ENCODE data around the gene SOCS2.

Gene SOCS2, protein sequence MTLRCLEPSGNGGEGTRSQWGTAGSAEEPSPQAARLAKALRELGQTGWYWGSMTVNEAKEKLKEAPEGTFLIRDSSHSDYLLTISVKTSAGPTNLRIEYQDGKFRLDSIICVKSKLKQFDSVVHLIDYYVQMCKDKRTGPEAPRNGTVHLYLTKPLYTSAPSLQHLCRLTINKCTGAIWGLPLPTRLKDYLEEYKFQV

DNA sequence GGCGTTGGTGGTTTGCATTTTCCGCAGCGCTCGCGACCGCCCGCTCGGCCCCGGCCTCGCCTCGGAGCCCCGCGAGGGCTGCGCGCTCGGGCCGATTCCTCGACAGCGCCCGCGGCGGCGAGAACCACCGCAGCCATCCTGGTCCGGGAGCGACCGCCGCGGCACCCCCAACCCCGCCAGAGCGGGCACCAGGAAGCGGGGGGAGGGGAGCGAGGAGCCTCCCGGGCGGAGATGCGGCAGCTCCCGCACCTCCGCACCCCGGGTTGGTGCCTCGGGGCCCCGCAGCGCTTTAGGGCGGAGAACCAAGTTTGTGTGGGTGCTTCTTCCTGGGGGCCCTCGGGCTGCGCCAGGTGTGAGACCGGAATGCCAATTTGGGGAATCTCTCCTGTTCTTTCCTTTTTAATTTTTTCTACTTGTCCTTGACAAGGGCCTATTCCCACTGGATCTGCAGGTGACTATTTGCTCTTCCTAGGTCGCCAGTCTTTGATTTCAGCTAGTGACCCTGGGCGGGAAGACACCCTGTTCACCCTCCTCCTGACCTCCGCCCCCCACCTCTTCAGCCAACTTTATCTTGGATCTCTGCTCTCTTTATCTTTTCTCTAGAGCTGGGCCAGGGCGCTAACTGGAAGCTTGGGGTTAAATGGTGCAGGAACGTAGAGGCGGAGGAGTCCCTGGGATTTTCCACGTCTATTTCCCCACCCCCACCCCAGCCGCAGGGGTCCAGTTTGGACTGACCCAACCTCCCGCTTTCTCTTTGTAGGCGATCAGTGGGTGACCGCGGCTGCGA is at the start of gene SOCS2:
TSS of gene SOCS2 (plus strand) at position 751 of the 787 bp plus-strand sequence. CDS start 223 bp downstream, outside the sequence.
- TF ChIP-seq, protein P1, sequence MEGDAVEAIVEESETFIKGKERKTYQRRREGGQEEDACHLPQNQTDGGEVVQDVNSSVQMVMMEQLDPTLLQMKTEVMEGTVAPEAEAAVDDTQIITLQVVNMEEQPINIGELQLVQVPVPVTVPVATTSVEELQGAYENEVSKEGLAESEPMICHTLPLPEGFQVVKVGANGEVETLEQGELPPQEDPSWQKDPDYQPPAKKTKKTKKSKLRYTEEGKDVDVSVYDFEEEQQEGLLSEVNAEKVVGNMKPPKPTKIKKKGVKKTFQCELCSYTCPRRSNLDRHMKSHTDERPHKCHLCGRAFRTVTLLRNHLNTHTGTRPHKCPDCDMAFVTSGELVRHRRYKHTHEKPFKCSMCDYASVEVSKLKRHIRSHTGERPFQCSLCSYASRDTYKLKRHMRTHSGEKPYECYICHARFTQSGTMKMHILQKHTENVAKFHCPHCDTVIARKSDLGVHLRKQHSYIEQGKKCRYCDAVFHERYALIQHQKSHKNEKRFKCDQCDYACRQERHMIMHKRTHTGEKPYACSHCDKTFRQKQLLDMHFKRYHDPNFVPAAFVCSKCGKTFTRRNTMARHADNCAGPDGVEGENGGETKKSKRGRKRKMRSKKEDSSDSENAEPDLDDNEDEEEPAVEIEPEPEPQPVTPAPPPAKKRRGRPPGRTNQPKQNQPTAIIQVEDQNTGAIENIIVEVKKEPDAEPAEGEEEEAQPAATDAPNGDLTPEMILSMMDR (IDR thresholded peaks at IDR 0.05; ENCODE audit: low read depth, low read length), result no peak
- DNase-seq (ENCODE audit: low read depth, low spot score), result no peak
- H3K4me3 ChIP-seq (ENCODE audit: low read depth, low read length), result peak within 1 kb of the TSS; percentile 64
- in situ Hi-C loops (cut with HindIII; ENCODE audit: low sequenced_read_pairs), result no loop called here

DNA sequence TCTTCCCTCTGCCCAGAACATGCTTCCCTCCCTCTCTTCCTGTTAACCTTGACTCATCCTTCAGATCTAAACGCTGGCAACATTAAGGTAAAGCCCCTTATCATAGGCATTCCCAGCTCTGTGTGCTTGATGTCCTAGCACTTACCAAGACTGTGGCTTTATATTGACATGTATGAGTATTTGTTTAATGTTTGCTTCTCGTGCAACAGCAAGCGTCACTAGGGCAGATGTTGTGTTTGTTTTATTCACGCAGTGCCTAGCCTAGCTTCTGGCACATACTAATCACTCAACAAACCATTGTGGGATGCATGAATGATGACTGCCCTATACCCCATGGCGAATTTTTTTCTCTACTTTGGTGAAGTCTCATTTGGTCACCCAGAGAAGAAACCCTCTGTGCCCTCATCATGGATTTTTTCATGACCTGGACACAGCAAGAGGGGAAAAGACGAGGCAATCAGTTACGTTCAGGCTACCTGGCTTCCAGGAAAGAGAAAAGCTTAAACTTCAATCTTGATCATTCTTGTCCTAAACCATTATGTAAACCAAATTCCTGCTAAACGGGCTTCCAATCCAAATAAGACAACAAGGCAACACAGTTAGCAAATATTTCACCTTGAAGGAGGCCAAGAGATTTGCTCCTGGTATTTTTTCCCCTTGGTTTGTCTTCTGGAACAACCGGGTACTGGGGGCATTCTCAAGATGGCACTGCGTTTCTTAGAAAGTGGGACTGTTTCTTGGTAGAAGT is 47.9 kb upstream of the SOCS2 start:
- in situ Hi-C loops (cut with HindIII; ENCODE audit: low sequenced_read_pairs), result no loop called here
- no peak for DNase-seq (ENCODE audit: low read depth, low spot score)
- TF ChIP-seq, protein P1 (IDR thresholded peaks at IDR 0.05; ENCODE audit: low read depth, low read length), result no peak
- H3K4me3 ChIP-seq (ENCODE audit: low read depth, low read length), result no peak overlapping the region

DNA sequence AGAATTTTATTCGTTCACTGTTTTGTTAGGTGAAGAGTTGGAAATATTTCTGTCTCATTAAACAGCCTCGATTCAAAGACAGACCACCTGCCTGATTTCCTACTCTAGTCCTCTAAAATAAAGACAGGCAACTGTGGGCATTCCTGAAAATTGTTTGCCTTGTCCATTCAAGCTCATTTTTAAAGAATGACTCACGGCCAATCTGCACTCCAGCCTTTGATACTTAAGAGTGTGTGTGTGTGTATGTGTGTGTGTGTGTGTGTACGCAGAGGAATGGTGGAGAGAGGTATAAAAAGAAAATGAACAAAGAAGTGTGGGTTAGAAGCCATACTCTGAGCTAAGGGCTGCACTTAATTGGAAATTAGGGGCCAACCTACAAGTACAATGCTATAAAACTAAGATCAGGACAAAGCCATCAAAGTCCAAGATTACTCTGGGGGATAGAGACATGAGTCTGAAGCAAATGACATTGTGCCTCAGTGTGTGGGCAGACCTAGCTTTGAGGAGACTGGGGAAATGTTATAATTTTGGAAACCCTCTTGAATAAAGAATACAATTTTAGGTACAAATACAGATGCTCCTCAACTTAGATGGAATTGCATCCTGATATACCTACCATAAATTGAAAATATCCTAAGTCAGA is 45.6 kb upstream of the SOCS2 start:
- H3K4me3 ChIP-seq (ENCODE audit: low read depth, low read length), result no peak overlapping the region
- TF ChIP-seq, protein P1 (IDR thresholded peaks at IDR 0.05; ENCODE audit: low read depth, low read length), result no peak
- in situ Hi-C loops (cut with HindIII; ENCODE audit: low sequenced_read_pairs), result no loop called here
- peak; percentile 91 for DNase-seq (ENCODE audit: low read depth, low spot score)

DNA sequence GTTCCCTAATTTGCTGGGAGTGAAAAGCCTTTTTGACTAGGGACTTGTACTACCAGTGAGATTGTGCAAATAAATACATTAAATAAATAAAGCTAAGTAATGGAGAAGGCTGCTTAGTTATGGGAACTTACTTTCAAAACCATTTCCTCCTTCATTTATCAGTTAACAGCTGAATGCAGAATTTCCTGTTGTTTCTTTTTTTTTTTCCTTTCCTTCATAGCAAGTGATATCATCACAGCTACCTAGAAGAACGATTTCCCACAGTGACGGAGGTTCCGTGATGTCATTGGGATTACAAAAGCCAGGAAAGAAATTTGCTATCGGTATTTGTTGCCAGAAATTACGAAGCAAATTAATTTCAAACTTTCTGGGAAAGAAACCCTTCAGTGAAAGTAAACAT is 42.1 kb upstream of the SOCS2 start:
- in situ Hi-C loops (cut with HindIII; ENCODE audit: low sequenced_read_pairs), result no loop called here

DNA sequence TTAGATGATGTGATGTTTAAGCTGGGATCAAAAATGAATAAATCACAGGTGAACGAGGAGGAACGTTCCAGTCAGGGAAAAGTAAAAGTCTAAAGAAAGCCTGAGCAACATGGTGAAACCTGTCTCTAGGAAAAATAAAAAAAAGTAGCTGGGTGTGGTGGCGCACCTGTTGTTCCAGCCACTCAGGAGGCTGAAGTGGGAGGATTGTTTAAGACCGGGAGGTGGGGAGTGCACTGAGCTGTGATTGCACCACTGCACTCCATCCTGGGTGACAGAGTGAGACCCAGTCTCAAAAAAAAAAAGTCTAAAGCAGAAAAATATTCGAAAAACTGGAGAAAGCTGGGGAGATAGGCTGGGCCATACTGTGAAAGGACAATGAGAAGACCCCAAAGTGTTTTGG is 39.2 kb upstream of the SOCS2 start:
- DNase-seq (ENCODE audit: low read depth, low spot score), result no peak
- no peak overlapping the region for H3K4me3 ChIP-seq (ENCODE audit: low read depth, low read length)
- TF ChIP-seq, protein P1 (IDR thresholded peaks at IDR 0.05; ENCODE audit: low read depth, low read length), result no peak
- in situ Hi-C loops (cut with HindIII; ENCODE audit: low sequenced_read_pairs), result no loop called here

More for the DNA sequence above, 42.1 kb upstream of the SOCS2 start:
- no peak for DNase-seq (ENCODE audit: low read depth, low spot score)
- TF ChIP-seq, protein P1 (IDR thresholded peaks at IDR 0.05; ENCODE audit: low read depth, low read length), result no peak
- no peak overlapping the region for H3K4me3 ChIP-seq (ENCODE audit: low read depth, low read length)

DNA sequence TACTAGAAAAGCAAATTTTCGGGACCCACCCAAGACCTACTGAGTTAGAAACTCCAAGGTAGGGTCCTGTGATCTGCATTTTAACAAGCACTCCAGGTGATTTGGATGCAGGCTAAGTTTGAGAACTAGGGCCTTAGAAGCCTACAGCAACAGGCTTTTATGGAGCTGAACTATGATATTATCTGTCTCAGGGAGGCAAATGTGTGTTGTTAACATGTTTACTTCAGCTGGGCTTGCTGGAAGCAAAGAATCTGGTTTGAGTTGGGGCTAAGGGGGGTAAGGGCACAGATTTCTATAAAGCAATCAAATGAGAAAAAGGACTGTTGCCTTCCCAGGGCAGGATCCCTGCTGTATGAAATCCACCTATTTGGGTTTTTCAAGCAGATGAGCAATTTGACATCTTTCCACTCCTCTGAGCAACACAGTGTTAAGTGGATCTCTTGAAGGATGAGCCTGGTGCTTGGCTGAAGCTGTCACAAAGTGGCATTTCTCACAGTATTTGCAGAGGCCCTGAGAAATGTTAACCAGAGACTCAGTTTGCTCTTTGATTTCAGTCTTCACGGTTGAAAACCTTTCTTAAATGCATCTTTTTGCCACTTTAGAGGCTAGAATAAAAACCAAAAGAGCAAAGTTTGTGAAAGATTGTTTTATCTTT is 36.2 kb upstream of the SOCS2 start:
- DNase-seq (ENCODE audit: low read depth, low spot score), result no peak
- in situ Hi-C loops (cut with HindIII; ENCODE audit: low sequenced_read_pairs), result no loop called here
- H3K4me3 ChIP-seq (ENCODE audit: low read depth, low read length), result no peak overlapping the region
- TF ChIP-seq, protein P1 (IDR thresholded peaks at IDR 0.05; ENCODE audit: low read depth, low read length), result no peak

Data from astrocyte of the spinal cord (primary cell).